Cardiac fibroblast (primary cell): ENCODE measurements around the gene GPAM.
A peak's percentile ranks its signal among the peaks of the same experiment; 100 is the strongest.

Source experiments
- DNase-seq, 2 donors: peaks; one replicate each; pipeline versions ENCODE4 v3.0.0 to v3.0.0-alpha.2; 2010; ENCODE audit warnings: low read depth in 2 of 2
- H3K4me3 ChIP-seq, 2 donors: replicated peaks in 1 of 2; 1 replicate in 1 of 2; 2 replicates in 1 of 2; pipeline ENCODE4 v1.5.1; 2011; ENCODE audit warnings: low read depth in 2 of 2, low read length in 2 of 2, mild to moderate bottlenecking in 2 of 2, moderate library complexity in 1 of 2
- CTCF ChIP-seq: IDR thresholded peaks from one replicate; pipeline ENCODE4 v1.5.1; 2011; ENCODE audit warnings: low read depth, mild to moderate bottlenecking, low read length, inconsistent platforms

The GPAM gene

GRCh38 chr10:112227331-112227987, 43.9 kb upstream of the GPAM start:
- peak; percentile 36 to 76 for DNase-seq
- H3K4me3 ChIP-seq: no peak overlapping the region
- TF ChIP-seq CTCF: no peak

DNA sequence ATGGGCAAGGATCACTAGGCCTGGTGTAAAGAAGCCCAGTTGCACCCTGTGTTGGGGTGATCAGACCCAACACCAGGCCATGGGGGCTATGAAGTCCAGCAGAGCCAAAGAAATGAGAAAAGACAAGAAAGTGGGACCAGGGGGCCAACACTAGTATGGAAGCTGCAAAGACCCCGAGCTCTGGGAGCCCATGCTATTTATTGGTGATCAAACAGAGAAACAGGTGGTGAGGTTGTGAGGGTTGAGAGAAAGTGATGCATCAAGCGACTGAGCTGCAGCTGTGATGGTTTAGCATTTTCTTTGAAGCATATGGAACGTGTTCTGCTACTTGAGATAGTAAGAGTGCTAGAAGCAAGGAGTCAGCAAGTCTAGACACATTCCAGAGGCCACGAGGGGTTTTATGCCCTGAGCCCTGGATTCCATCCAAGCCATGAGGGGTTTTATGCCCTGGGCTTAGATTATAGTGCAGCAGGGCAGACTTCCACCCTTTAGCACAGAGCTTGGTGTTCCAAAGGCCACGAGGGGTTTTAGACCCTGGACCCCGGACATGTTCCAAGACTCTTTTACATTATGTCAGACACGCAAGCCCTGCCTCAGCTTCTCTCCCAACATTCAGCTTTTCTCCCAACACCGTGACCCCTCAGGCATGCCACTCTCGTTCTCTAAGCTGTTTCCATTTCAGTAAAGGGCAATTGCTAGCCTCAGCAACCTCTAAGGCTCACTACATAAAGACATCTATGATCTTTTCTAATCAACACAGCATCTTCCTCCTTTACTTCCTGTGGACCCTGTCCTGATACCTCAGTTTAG, 43.1 kb upstream of the GPAM start:
- no peak overlapping the region for H3K4me3 ChIP-seq
- TF ChIP-seq CTCF: no peak
- DNase-seq: no peak

DNA sequence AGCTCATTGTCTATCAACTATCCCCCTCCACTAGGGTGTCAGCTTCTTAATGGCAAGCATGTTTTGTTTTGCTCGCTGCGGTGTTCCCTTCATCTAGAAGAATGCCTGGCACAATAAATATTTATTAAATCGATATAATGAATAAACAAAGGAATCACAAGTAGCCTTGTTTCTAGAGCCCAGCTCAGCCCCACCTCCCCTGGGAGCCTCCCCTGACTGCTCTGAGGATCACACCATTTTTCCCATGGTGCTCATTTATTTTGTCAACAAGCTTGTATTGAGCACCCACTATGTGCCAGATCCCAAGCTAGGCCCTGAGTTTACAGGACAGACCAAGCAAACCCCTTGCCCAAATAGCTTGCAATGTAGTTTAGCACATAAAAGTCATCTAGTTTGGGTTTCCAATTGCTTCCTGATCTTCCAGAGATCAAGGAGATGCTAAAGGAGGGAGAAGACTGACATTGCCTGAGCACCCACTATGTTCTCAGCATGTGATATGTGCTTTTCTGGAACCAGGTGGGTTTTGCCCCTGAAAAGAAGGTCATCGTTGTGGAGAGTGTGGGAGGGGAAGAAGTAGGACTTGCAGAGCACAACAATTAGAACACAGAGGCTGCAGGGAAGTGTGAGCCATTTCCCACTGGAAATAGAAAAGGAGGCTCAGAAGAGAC, 42.3 kb upstream of the GPAM start:
- DNase-seq: no peak
- TF ChIP-seq CTCF: no peak

GRCh38 chr10:112224933-112225529, 41.5 kb upstream of the GPAM start:
- no peak overlapping the region for H3K4me3 ChIP-seq
- no peak for TF ChIP-seq CTCF
- no peak for DNase-seq

More for the DNA sequence above, 42.3 kb upstream of the GPAM start:
- no peak overlapping the region for H3K4me3 ChIP-seq

GRCh38 chr10:112223725-112224124, 40.2 kb upstream of the GPAM start:
- TF ChIP-seq CTCF: no peak
- no peak overlapping the region for H3K4me3 ChIP-seq
- no peak for DNase-seq

GRCh38 chr10:112222799-112223198, 39.2 kb upstream of the GPAM start:
- DNase-seq: no peak
- TF ChIP-seq CTCF: no peak
- no peak overlapping the region for H3K4me3 ChIP-seq
